ENCODE results near the gene CNKSR3.

DNA sequence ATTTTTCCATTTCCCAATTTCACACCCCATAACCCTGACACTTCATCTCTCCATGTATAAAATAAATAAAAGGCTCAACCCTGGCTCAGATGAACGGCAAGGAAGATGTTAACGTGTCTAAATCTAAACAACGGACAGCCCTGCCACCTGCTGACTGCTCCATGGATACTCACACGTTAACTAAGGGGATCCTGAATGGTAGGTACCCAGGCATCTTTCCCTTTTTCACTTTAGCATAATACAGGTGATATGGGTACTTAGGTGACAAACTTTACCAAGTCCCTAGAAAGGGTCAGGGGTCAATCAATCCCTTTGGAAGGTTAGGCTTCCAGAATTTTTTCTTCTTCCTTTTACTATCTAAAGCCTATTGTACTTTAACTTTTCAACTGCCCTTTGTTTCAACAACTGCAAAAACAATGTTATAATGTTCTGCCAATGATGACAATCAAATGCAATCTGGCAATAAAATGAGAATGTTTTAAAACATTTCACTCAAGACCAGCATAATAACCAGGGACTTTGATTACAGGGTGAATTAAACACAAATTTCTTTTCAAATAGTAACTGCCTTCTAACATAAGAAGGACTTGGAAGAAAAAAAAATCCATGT, 101.5 kb downstream of the CNKSR3 start:
- no peak for TF ChIP-seq POLR2A (IDR thresholded peaks at IDR 0.05)
- TF ChIP-seq, protein P1, sequence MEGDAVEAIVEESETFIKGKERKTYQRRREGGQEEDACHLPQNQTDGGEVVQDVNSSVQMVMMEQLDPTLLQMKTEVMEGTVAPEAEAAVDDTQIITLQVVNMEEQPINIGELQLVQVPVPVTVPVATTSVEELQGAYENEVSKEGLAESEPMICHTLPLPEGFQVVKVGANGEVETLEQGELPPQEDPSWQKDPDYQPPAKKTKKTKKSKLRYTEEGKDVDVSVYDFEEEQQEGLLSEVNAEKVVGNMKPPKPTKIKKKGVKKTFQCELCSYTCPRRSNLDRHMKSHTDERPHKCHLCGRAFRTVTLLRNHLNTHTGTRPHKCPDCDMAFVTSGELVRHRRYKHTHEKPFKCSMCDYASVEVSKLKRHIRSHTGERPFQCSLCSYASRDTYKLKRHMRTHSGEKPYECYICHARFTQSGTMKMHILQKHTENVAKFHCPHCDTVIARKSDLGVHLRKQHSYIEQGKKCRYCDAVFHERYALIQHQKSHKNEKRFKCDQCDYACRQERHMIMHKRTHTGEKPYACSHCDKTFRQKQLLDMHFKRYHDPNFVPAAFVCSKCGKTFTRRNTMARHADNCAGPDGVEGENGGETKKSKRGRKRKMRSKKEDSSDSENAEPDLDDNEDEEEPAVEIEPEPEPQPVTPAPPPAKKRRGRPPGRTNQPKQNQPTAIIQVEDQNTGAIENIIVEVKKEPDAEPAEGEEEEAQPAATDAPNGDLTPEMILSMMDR (IDR thresholded peaks at IDR 0.05), result peak in 1 of 4 experiments; percentile 19

Measured in uterus (tissue), 2 donors.